CD4-positive, alpha-beta T cell treated with Interleukin-15 for 1 hour (primary cell): ENCODE data around the gene R3HDM2.
"Not testable (repeated sequence)": the region's sequence is repeated elsewhere in the genome, so short reads cannot be mapped to it uniquely, and the experiment has no call there.

Source experiments
- DNase-seq: peaks from one replicate; pipeline ENCODE4 v3.0.0-alpha.2; 2020

R3HDM2 gene

GRCh38 chr12:57419495-57419894 is 11.3 kb downstream of the R3HDM2 start:
- DNase-seq = no peak

GRCh38 chr12:57418255-57418654 is 12.6 kb downstream of the R3HDM2 start:
- DNase-seq = no peak

DNA sequence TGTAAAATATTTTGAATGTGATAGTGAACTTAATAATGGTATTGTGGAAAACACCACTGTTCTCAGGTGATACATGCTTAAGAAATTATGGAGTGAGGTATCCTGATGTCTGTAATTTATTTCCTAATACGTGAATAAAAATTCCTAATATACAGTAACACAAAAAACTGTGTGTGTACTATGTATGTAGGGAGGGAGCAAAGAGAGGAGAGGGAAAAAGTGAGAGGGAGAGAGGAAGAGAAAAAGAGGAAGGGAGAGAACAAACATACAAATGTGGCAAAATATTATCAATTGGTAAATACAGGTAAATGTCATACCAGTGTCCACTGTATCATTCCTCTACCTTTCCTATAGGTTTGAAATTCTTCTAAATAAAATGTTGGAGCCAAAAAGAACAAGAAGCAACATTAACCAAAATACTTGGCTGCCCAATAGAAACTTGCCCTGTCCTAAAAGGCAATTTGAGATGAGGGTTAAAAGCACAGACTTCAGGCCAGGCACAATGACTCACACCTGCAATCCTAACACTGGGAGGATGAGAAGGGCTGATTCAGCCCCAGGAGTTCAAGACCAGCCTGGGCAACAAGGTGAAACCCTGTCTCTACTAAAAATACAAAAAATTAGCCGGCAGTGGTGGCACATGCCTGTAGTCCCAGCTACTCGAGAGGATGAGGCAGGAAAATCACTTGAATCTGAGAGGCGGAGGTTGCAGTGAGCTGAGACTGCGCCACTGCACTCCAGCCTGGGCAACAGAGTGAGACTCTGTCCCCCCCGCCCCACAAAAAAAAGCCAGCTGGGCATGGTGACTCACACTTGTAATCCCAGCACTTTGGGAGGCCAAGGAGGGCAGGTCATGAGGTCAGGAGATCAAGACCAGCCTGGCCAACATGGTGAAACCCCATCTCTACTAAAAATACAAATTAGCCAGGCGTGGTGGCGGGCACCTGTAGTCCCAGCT is 14.5 kb downstream of the R3HDM2 start:
- no peak for DNase-seq

DNA sequence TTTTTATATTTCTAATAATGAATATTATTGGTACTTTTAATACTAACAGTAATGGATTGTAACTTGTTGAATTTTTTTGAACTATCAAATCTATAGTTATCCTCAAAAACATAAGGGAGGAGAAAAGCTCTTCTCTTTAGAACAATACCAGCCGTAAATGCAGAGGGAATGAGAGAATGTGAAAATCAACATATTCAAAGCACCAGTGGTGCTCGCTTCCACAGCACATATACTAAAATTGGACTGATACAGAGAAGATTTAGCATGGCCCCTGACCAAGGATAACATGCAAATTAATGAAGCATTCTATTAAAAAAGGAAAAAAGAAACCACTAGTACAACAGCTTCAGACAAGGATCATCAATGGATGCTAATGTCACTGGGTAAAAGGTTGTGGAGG is 15.8 kb downstream of the R3HDM2 start:
- DNase-seq = no peak

DNA sequence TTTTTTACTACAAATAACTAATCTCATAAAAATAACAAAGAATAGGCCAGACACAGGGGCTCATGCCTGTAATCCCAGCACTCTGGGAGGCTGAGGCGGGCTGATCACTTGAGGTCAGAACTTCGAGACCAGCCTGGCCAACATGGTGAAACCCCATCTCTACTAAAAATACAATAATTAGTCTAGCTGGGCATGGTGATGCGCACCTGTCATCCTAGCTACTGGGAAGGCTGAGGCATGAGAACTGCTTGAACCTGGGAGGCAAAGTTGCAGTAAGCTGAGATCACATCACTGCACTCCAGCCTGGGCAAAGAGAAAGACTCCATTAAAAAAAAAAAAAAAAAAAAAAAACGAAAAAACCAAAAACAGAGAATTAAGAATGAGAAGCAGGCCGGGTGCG is 16.7 kb downstream of the R3HDM2 start:
- DNase-seq = not testable (repeated sequence)

DNA sequence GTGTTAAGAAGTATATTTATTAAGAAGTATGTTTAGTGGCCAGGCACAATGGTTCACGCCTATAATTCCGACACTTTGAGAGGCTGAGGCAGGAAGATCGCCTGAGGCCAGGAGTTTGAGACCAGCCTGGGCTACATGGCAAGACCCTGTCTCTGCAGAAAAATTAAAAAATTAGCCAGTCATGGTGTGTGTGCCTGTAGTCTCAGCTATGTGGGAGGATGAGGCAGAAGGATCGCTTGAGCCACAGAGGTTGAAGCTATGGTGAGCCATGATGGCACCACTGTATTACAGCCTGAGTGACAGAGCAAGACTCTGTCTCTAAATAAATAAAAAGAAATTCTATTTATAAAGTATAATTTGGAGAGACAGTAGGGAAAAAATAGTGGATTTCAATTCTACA is 20.3 kb downstream of the R3HDM2 start:
- DNase-seq = no peak

GRCh38 chr12:57404966-57405640 is 25.7 kb downstream of the R3HDM2 start:
- DNase-seq = no peak

GRCh38 chr12:57402156-57402555 is 28.7 kb downstream of the R3HDM2 start:
- DNase-seq = not testable (repeated sequence)

- no peak for DNase-seq
Observed at GRCh38 chr12:57401165-57401564, 29.7 kb downstream of the R3HDM2 start.

GRCh38 chr12:57399718-57400463 is 31.0 kb downstream of the R3HDM2 start:
- not testable (repeated sequence) for DNase-seq

DNA sequence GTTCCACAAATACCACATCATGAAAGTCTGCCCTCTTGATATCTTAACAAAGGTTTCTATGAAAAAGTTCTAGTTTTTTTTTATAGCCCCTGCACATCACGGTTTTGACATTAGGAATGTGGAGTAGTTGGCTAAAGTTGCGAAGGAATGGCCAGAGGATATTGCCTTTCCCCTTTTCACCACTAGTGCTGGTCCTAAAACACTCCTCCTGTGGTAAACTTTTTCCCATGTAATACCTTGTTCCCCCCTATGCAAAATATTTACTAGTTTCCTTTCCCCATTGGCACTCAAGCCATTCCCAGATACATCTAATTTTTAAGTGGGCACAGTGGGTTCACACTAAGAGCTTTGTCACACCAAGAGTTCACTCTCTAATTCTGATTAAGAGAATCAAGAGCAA is 33.4 kb downstream of the R3HDM2 start:
- DNase-seq = no peak

GRCh38 chr12:57395121-57395520 is 35.7 kb downstream of the R3HDM2 start:
- no peak for DNase-seq

DNA sequence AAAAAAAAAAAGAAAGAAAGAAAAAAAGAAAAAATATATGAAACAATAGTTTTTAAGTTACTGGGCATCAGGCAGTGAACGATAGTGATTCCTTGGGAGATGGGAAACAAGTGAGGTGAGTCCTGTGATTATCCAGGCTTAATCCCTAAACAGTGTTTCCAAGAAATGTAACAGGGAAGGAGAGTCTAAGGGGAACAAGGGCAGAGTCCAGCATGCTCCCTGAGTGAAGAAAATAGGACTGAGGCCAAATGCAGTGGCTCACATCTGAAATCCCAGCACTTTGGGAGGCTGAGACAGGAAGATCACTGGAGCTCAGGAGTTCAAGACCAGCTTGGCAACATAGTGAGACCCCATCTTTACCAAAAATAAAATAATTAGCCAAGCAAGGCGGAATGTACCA is 40.7 kb downstream of the R3HDM2 start:
- DNase-seq = no peak

DNA sequence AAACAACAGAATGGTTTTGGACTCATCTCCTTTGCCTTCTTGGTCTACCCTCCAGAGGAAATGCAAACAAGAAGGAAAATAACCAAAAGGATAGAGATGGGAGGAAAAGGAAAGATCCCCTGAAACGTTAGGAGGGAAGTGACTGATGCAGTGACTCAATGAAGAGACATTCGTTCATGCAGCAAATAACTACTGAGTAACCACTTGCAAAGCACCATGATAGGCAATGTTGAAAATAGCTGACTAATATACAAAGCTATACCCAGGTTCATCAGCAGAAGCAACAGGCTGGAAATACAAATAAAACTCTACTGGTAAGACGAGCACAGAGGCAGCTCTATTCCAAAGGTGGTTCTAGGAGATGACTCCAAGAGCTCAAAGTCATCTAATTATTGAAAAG is 41.8 kb downstream of the R3HDM2 start:
- DNase-seq = no peak

GRCh38 chr12:57388425-57388824 is 42.4 kb downstream of the R3HDM2 start:
- no peak for DNase-seq

DNA sequence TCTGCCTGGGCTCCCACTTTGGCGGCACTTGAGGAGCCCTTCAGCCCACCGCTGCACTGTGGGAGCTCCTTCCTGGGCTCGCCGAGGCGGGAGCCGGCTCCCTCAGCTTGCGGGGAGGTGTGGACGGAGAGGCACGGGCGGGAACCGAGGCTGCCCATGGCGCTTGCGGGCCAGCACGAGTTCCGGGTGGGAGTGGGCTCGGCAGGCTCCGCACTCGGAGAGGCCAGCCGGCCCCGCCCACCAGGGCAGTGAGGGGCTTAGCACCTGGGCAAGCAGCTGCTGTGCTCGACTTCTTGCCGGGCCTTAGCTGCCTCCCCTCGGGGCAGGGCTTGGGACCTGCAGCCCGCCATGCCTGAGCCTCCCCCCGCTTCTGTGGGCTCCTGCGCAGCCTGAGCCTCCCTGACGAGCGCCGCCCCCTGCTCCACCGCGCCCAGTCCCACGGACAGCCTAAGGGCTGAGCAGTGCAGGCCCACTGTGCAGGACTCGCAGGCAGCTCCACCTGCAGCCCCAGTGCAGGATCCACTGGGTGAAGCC is 44.6 kb downstream of the R3HDM2 start:
- DNase-seq = no peak

GRCh38 chr12:57385586-57385985 is 45.3 kb downstream of the R3HDM2 start:
- DNase-seq = no peak

GRCh38 chr12:57384478-57384877 is 46.4 kb downstream of the R3HDM2 start:
- DNase-seq = no peak

GRCh38 chr12:57381693-57382220 is 49.1 kb downstream of the R3HDM2 start:
- DNase-seq = no peak

DNA sequence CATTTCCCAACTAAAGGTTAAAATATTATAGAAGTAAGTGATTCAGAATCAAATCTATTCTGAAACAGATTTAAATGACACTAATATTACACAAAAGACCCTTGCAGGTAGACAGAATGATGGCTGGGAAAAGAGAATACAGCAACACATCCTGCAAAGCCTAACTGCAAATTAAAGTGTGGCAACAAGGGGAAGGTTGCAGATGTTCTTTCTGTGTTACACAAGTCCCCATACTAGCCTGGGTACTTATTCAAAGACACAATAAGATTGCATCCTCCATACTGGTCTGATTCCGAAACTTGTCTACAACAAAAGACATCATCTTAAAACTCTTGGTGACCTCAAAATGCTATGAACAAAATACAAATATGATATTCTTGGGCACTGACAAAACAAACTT is 50.5 kb downstream of the R3HDM2 start:
- no peak for DNase-seq

GRCh38 chr12:57377103-57377840 is 53.6 kb downstream of the R3HDM2 start:
- no peak for DNase-seq

DNA sequence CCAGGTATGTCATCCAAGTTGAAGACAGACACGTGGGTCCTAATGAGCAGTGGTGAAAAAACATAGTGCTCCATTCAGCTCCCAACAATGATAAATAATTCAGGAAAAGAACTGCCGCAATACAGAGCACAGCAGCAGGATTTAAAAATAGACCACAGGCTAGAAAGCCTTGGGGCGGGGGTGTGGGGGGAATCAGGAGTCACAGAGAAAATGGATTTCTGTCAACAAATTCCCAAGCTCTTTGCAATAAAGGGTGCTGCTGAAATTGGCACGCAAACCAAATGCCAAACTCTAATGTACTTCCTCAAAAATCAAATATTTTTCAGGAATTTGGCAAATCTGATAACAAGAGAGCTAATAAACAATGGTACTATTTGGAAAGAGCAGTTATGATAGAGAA is 58.6 kb downstream of the R3HDM2 start:
- DNase-seq = no peak
